ENCODE data around the gene HIGD2A. TPM values are rescaled to one million over a fixed set of nuclear protein-coding genes. Genes with fewer than 3 reads are reported as not detected.
A peak's percentile ranks its signal among the peaks of the same experiment; 100 is the strongest.
"Not testable (repeated sequence)": the region's sequence is repeated elsewhere in the genome, so short reads cannot be mapped to it uniquely, and the experiment has no call there.

HIGD2A gene
- total and polyA plus RNA-seq, 9 donors, result 145 to 220 (median 174) TPM

GRCh38 chr5:176407456-176408251 lies 19.1 kb downstream of the HIGD2A start:
- no peak overlapping the region for H3K4me3 ChIP-seq (ENCODE audit: low read length)
- H3K4me1 ChIP-seq (ENCODE audit: control insufficient read depth, insufficient read depth, low read length), result peaks cover 4% of the 10 kb centered on the region
- peak; percentile 77 for DNase-seq
- no peaks in the 10 kb centered on the region for H3K9me3 ChIP-seq (replicated peaks; ENCODE audit: control insufficient read depth, low read depth, low read length)
- WGBS (ENCODE audit: insufficient coverage), result 57% methylated on average over 2 of the region's 6 CpGs
- H3K27me3 ChIP-seq (ENCODE audit: control insufficient read depth, insufficient read depth, low read length), result no peaks in the 10 kb centered on the region
- peaks cover 32% of the 10 kb centered on the region for H3K36me3 ChIP-seq (ENCODE audit: control insufficient read depth, insufficient read depth, low read length)
- no peak overlapping the region for H3K27ac ChIP-seq (ENCODE audit: low read length)

DNA sequence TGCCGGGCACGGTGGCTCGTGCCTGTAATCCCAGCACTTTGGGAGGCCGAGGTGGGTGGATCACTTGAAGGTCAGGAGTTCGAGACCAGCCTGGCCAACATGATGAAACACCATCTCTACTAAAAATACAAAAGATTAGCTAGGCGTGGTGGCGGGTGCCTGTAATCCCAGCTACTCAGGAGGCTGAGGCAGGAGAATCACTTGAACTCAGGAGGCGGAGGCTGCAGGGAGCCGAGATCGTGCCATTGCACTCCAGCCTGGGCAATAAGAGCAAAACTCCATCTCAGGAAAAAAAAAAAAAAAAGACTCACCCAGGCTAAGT lies 19.7 kb downstream of the HIGD2A start:
- H3K4me1 ChIP-seq (ENCODE audit: control insufficient read depth, insufficient read depth, low read length); H3K27me3 ChIP-seq (ENCODE audit: control insufficient read depth, insufficient read depth, low read length); H3K4me3 ChIP-seq (ENCODE audit: low read length); H3K9me3 ChIP-seq (replicated peaks; ENCODE audit: control insufficient read depth, low read depth, low read length); H3K27ac ChIP-seq (ENCODE audit: low read length); DNase-seq: not testable (repeated sequence)
- peaks cover 34% of the 10 kb centered on the region for H3K36me3 ChIP-seq (ENCODE audit: control insufficient read depth, insufficient read depth, low read length)
- WGBS (ENCODE audit: insufficient coverage), result no CpG with 5 or more reads among the region's 10 CpGs

DNA sequence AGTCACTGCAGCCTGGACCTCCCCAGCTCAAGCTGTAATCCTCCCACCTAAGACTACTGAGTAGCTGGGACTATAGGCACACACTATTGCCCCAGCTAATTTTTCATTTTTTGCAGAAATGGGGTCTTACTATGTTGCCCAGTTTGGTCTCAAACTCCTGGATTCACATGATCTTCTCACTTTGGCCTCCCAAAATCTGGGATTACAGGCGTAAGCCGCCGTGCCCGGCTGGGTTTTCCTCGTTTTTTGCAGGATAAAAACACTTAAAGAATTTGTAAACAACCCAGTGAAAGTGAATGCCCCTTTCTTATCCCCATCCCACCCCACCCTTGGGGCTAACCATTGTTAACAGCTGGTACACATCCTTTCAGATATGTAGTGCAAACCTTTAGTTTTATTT lies 20.0 kb downstream of the HIGD2A start:
- no peaks in the 10 kb centered on the region for H3K27me3 ChIP-seq (ENCODE audit: control insufficient read depth, insufficient read depth, low read length)
- peaks cover 34% of the 10 kb centered on the region for H3K36me3 ChIP-seq (ENCODE audit: control insufficient read depth, insufficient read depth, low read length)
- H3K4me3 ChIP-seq (ENCODE audit: low read length), result no peak overlapping the region
- H3K27ac ChIP-seq (ENCODE audit: low read length), result no peak overlapping the region
- no peaks in the 10 kb centered on the region for H3K9me3 ChIP-seq (replicated peaks; ENCODE audit: control insufficient read depth, low read depth, low read length)
- 83% methylated on average over 5 of the region's 5 CpGs for WGBS (ENCODE audit: insufficient coverage)
- no peak for DNase-seq
- peaks cover 8% of the 10 kb centered on the region for H3K4me1 ChIP-seq (ENCODE audit: control insufficient read depth, insufficient read depth, low read length)

GRCh38 chr5:176409765-176410164 lies 21.2 kb downstream of the HIGD2A start:
- DNase-seq, result no peak
- H3K4me3 ChIP-seq (ENCODE audit: low read length), result no peak overlapping the region
- H3K27ac ChIP-seq (ENCODE audit: low read length), result no peak overlapping the region
- 92% methylated on average over 4 of the region's 4 CpGs for WGBS (ENCODE audit: insufficient coverage)
- H3K4me1 ChIP-seq (ENCODE audit: control insufficient read depth, insufficient read depth, low read length), result peaks cover 11% of the 10 kb centered on the region
- peaks cover 29% of the 10 kb centered on the region for H3K36me3 ChIP-seq (ENCODE audit: control insufficient read depth, insufficient read depth, low read length)
- no peaks in the 10 kb centered on the region for H3K9me3 ChIP-seq (replicated peaks; ENCODE audit: control insufficient read depth, low read depth, low read length)
- no peaks in the 10 kb centered on the region for H3K27me3 ChIP-seq (ENCODE audit: control insufficient read depth, insufficient read depth, low read length)

DNA sequence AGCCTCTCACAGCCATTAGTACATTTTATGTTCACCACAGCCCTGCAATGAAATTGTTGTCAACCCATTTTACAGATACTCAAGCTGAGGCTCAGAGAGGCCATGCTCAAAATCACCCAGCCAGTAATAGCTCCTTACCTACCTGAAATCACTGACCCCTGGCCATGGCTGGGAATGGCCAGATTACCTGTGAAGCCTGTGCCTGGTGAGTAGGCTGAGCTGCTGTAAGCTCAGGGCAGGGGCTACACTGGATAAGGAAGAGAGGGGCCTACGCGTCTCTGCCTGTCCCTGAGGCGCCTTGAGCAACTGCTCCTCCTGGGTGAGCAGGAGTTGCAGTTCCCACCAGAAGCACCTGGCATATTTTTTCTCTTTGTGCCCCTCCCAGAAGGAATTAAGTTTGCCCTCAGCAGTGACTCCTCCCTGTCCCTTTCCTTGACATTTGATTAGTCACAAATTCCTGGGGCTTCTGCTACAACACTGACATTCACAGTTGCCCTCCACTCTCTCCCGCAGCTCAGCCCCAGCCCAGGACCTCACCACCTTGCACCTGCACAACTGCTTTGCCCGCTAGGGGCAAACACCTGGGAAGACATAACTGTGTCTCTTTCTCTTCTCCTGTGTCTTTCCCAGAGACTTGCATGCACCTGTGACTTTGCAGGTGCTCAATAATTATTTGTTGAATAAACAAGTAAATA lies 22.1 kb downstream of the HIGD2A start:
- Histone ChIP-seq H3K4me3 (ENCODE audit: low read length) (no peak overlapping the region), H3K27ac (ENCODE audit: low read length) (no peak overlapping the region), H3K36me3 (ENCODE audit: control insufficient read depth, insufficient read depth, low read length) (peaks cover 29% of the 10 kb centered on the region), H3K9me3 (replicated peaks; ENCODE audit: control insufficient read depth, low read depth, low read length) (no peaks in the 10 kb centered on the region), H3K27me3 (ENCODE audit: control insufficient read depth, insufficient read depth, low read length) (no peaks in the 10 kb centered on the region), H3K4me1 (ENCODE audit: control insufficient read depth, insufficient read depth, low read length) (peaks cover 18% of the 10 kb centered on the region)
- WGBS (ENCODE audit: insufficient coverage), result 80% methylated on average over 2 of the region's 5 CpGs
- DNase-seq, result no peak

- Histone ChIP-seq H3K36me3 (ENCODE audit: control insufficient read depth, insufficient read depth, low read length) (peaks cover 17% of the 10 kb centered on the region), H3K27ac (ENCODE audit: low read length) (no peak overlapping the region), H3K9me3 (replicated peaks; ENCODE audit: control insufficient read depth, low read depth, low read length) (no peaks in the 10 kb centered on the region), H3K27me3 (ENCODE audit: control insufficient read depth, insufficient read depth, low read length) (no peaks in the 10 kb centered on the region), H3K4me1 (ENCODE audit: control insufficient read depth, insufficient read depth, low read length) (peaks cover 24% of the 10 kb centered on the region), H3K4me3 (ENCODE audit: low read length) (no peak overlapping the region)
- no peak for DNase-seq
- WGBS (ENCODE audit: insufficient coverage), result 65% methylated on average over 10 of the region's 10 CpGs
Observed at GRCh38 chr5:176412517-176413254, 24.1 kb downstream of the HIGD2A start.

DNA sequence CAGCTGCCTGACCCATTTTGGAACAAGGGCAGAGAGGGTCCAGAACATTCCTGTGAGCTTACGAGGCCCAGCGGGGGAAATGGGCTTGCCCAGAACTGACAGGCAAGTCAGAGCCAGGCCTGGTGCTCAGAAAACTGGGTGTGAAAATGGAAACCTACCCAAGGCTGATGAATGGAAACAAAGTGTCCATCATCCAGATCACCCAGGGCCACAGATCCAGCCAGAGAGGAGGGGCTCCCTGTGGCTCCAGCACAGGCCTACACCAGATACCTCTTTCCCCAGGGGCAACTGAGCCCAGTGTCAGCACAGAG lies 24.7 kb downstream of the HIGD2A start:
- H3K27ac ChIP-seq (ENCODE audit: low read length), result no peak overlapping the region
- 25% methylated on average over 2 of the region's 2 CpGs for WGBS (ENCODE audit: insufficient coverage)
- H3K4me3 ChIP-seq (ENCODE audit: low read length), result no peak overlapping the region
- no peak for DNase-seq
- H3K27me3 ChIP-seq (ENCODE audit: control insufficient read depth, insufficient read depth, low read length), result no peaks in the 10 kb centered on the region
- H3K4me1 ChIP-seq (ENCODE audit: control insufficient read depth, insufficient read depth, low read length), result peaks cover 23% of the 10 kb centered on the region
- peaks cover 14% of the 10 kb centered on the region for H3K36me3 ChIP-seq (ENCODE audit: control insufficient read depth, insufficient read depth, low read length)
- H3K9me3 ChIP-seq (replicated peaks; ENCODE audit: control insufficient read depth, low read depth, low read length), result no peaks in the 10 kb centered on the region

GRCh38 chr5:176413709-176414191 lies 25.2 kb downstream of the HIGD2A start:
- peaks cover 23% of the 10 kb centered on the region for H3K4me1 ChIP-seq (ENCODE audit: control insufficient read depth, insufficient read depth, low read length)
- H3K27me3 ChIP-seq (ENCODE audit: control insufficient read depth, insufficient read depth, low read length), result no peaks in the 10 kb centered on the region
- peaks cover 14% of the 10 kb centered on the region for H3K36me3 ChIP-seq (ENCODE audit: control insufficient read depth, insufficient read depth, low read length)
- no peaks in the 10 kb centered on the region for H3K9me3 ChIP-seq (replicated peaks; ENCODE audit: control insufficient read depth, low read depth, low read length)
- no peak overlapping the region for H3K4me3 ChIP-seq (ENCODE audit: low read length)
- no peak overlapping the region for H3K27ac ChIP-seq (ENCODE audit: low read length)
- 84% methylated on average over 6 of the region's 7 CpGs for WGBS (ENCODE audit: insufficient coverage)
- DNase-seq, result no peak

DNA sequence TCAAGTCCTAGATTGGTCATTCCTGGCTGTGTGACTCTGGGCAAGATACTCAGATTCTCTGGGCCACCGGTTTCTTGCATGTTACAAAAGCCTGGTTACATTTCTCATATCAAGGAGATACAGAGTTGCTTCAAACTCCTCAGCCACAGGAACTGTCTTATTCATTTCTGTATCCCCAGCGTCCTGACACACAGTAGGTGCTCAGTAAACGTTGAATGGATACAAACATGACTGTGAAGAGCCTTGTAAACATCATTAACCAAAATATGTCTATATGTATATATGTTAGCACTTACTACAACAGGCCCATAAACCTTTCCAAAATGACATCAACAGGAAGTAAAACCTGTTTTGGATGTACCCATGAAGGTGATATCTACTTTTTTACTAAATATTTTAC lies 26.2 kb downstream of the HIGD2A start:
- Histone ChIP-seq H3K27ac (ENCODE audit: low read length) (no peak overlapping the region), H3K27me3 (ENCODE audit: control insufficient read depth, insufficient read depth, low read length) (no peaks in the 10 kb centered on the region), H3K4me1 (ENCODE audit: control insufficient read depth, insufficient read depth, low read length) (peaks cover 23% of the 10 kb centered on the region), H3K9me3 (replicated peaks; ENCODE audit: control insufficient read depth, low read depth, low read length) (no peaks in the 10 kb centered on the region), H3K36me3 (ENCODE audit: control insufficient read depth, insufficient read depth, low read length) (peaks cover 11% of the 10 kb centered on the region), H3K4me3 (ENCODE audit: low read length) (no peak overlapping the region)
- 90% methylated on average over 1 of the region's 3 CpGs for WGBS (ENCODE audit: insufficient coverage)
- no peak for DNase-seq

GRCh38 chr5:176415240-176415951 lies 26.8 kb downstream of the HIGD2A start:
- no peak for DNase-seq
- 77% methylated on average over 6 of the region's 13 CpGs for WGBS (ENCODE audit: insufficient coverage)
- Histone ChIP-seq H3K4me3 (ENCODE audit: low read length) (peak overlapping the region; percentile 80), H3K36me3 (ENCODE audit: control insufficient read depth, insufficient read depth, low read length) (peaks cover 7% of the 10 kb centered on the region), H3K4me1 (ENCODE audit: control insufficient read depth, insufficient read depth, low read length) (peaks cover 23% of the 10 kb centered on the region), H3K27me3 (ENCODE audit: control insufficient read depth, insufficient read depth, low read length) (no peaks in the 10 kb centered on the region), H3K9me3 (replicated peaks; ENCODE audit: control insufficient read depth, low read depth, low read length) (no peaks in the 10 kb centered on the region), H3K27ac (ENCODE audit: low read length) (peak overlapping the region; percentile 60)

Measured in muscle of leg (tissue), 11 donors.